DND-41 (cell line): ENCODE measurements around the gene ANKMY1.

Experiments
- ATAC-seq: fragments of 200-7000 bp; cut with Tn5 transposase; 3 replicates; pipeline ENCODE4 v1.9.1; 2021; ENCODE audit warnings: low read depth; ENCODE audit not compliant: insufficient read depth
- DNase-seq: peaks from one replicate; pipeline ENCODE4 v3.0.0-alpha.2; 2020
- H2AFZ ChIP-seq: 2 replicates; pipeline ENCODE4 v1.6.0; 2012; ENCODE audit warnings: low read depth, low read length
- H3K27ac ChIP-seq: 2 replicates; pipeline ENCODE4 v1.5.1; 2012; ENCODE audit warnings: low read length, inconsistent platforms
- H3K27me3 ChIP-seq: fragments of 200-600 bp; sonication (generic); 2 replicates; pipeline ENCODE4 v1.6.0; 2012; ENCODE audit warnings: low read length, mild to moderate bottlenecking, inconsistent platforms; ENCODE audit not compliant: insufficient read depth, poor library complexity
- H3K36me3 ChIP-seq: 2 replicates; pipeline ENCODE4 v1.5.1; 2012; ENCODE audit warnings: low read length, inconsistent platforms; ENCODE audit not compliant: insufficient read depth
- H3K4me1 ChIP-seq: 2 replicates; pipeline ENCODE4 v1.5.1; 2012; ENCODE audit warnings: mild to moderate bottlenecking, low read length; ENCODE audit not compliant: insufficient read depth
- H3K4me2 ChIP-seq: 2 replicates; pipeline ENCODE4 v1.6.0; 2012; ENCODE audit warnings: mild to moderate bottlenecking, moderate library complexity, low read length, inconsistent platforms; ENCODE audit not compliant: insufficient read depth
- H3K4me3 ChIP-seq, 2 experiments: fragments of 200-600 bp in 1 of 2; shearing (Covaris generic) in 1 of 2; 2 replicates each; pipeline ENCODE4 v1.5.1; 2012 to 2016; ENCODE audit warnings: inconsistent platforms in 2 of 2, low read length in 2 of 2, mild to moderate bottlenecking in 2 of 2, low read depth in 1 of 2, moderate library complexity in 1 of 2
- H3K79me2 ChIP-seq: 2 replicates; pipeline ENCODE4 v1.6.0; 2012; ENCODE audit warnings: low read length, inconsistent platforms; ENCODE audit not compliant: insufficient read depth
- H3K9ac ChIP-seq: 2 replicates; pipeline ENCODE4 v1.6.0; 2012; ENCODE audit warnings: low read depth, mild to moderate bottlenecking, inconsistent platforms, low read length, moderate library complexity
- H3K9me3 ChIP-seq: 2 replicates; pipeline ENCODE4 v1.5.1; 2012; ENCODE audit warnings: low read length, moderate library complexity, mild to moderate bottlenecking, inconsistent platforms; ENCODE audit not compliant: insufficient read depth, severe bottlenecking
- H4K20me1 ChIP-seq: 2 replicates; pipeline ENCODE4 v1.6.0; 2012; ENCODE audit warnings: low read length; ENCODE audit not compliant: insufficient read depth
- EZH2 ChIP-seq: IDR thresholded peaks from 3 replicates; pipeline ENCODE4 v1.6.1; 2012; ENCODE audit warnings: borderline replicate concordance, low read depth, mild to moderate bottlenecking, moderate library complexity, low read length, inconsistent platforms; ENCODE audit not compliant: severe bottlenecking
- TF ChIP-seq, protein P1 (sequence below): IDR thresholded peaks from 2 replicates; pipeline ENCODE4 v1.5.1; 2012; ENCODE audit warnings: borderline replicate concordance, low read length, moderate library complexity, mild to moderate bottlenecking; ENCODE audit not compliant: poor library complexity, severe bottlenecking; ENCODE audit errors: extremely low read depth

The ANKMY1 gene

DNA sequence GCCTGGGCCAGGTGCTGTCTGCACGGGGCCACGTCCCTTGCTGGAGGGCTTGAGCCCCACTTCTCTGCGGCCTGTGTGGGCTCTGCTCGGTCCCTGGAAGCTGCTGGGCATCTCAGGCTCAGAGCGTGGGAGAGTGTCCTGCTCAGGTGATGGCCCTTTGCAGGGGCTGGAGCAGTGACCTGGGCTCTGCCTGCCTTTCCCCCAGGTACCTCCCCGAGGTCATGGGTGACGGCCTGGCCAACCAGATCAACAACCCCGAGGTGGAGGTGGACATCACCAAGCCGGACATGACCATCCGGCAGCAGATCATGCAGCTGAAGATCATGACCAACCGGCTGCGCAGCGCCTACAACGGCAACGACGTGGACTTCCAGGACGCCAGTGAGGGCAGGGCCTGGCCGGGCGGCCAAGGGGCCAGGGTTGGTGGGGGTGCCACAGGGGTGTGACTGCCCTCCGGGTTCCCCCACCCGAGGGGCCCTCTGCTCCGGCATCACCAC, 92.5 kb downstream of the ANKMY1 start:
- Histone ChIP-seq H3K27ac (no peak overlapping the region), H4K20me1 (0 out of 2 replicates have a peak, but pooled peaks cover 4% of the 10 kb centered on the region), H2AFZ (no peak overlapping the region), H3K4me1 (no peaks in the 10 kb centered on the region), H3K9ac (no peak overlapping the region), H3K79me2 (no peaks in the 10 kb centered on the region), H3K27me3 (no peaks in the 10 kb centered on the region), H3K4me2 (no peak overlapping the region), H3K4me3 (no peak overlapping the region), H3K9me3 (no peaks in the 10 kb centered on the region), H3K36me3 (peaks cover 5% of the 10 kb centered on the region; the same call in 1 of the 2 replicates)
- ATAC-seq (no peak), DNase-seq (no peak)
- TF ChIP-seq, protein P1, sequence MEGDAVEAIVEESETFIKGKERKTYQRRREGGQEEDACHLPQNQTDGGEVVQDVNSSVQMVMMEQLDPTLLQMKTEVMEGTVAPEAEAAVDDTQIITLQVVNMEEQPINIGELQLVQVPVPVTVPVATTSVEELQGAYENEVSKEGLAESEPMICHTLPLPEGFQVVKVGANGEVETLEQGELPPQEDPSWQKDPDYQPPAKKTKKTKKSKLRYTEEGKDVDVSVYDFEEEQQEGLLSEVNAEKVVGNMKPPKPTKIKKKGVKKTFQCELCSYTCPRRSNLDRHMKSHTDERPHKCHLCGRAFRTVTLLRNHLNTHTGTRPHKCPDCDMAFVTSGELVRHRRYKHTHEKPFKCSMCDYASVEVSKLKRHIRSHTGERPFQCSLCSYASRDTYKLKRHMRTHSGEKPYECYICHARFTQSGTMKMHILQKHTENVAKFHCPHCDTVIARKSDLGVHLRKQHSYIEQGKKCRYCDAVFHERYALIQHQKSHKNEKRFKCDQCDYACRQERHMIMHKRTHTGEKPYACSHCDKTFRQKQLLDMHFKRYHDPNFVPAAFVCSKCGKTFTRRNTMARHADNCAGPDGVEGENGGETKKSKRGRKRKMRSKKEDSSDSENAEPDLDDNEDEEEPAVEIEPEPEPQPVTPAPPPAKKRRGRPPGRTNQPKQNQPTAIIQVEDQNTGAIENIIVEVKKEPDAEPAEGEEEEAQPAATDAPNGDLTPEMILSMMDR: no peak
- no peak for TF ChIP-seq EZH2

DNA sequence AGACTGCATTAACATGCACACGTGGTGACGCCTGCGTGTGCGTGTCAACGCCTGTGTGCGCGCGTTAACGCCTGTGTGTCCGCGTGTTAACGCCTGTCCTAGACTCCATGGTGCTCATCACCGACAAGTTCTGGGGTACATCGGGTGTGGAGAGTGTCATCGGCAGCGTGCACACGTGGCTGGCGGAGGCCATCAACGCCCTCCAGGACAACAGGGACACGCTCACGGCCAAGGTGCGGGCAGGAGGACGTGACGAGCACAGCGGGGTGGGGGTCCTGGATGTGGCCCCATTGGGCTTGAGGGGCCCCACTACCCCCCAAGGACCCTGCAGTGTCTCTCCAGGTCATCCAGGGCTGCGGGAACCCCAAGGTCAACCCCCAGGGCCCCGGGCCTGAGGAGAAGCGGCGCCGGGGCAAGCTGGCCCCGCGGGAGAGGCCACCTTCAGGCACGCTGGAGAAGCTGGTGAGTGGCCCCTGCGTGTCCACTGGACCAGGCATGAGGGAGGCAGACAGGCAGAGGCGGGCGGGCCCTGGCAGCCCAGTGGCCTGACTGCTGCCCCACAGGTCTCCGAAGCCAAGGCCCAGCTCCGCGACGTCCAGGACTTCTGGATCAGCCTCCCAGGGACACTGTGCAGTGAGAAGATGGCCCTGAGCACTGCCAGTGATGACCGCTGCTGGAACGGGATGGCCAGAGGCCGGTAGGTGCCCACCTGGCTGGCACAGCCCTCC, 93.1 kb downstream of the ANKMY1 start:
- DNase-seq: no peak
- Histone ChIP-seq H3K27me3 (no peaks in the 10 kb centered on the region), H3K4me3 (no peak overlapping the region), H3K4me2 (no peak overlapping the region), H3K4me1 (no peaks in the 10 kb centered on the region), H3K79me2 (no peaks in the 10 kb centered on the region), H4K20me1 (0 out of 2 replicates have a peak, but pooled peaks cover 3% of the 10 kb centered on the region), H3K9me3 (no peaks in the 10 kb centered on the region), H2AFZ (no peak overlapping the region), H3K9ac (no peak overlapping the region), H3K36me3 (peaks cover 5% of the 10 kb centered on the region; the same call in 1 of the 2 replicates), H3K27ac (no peak overlapping the region)
- TF ChIP-seq, protein P1: no peak
- TF ChIP-seq EZH2: no peak
- no peak for ATAC-seq

DNA sequence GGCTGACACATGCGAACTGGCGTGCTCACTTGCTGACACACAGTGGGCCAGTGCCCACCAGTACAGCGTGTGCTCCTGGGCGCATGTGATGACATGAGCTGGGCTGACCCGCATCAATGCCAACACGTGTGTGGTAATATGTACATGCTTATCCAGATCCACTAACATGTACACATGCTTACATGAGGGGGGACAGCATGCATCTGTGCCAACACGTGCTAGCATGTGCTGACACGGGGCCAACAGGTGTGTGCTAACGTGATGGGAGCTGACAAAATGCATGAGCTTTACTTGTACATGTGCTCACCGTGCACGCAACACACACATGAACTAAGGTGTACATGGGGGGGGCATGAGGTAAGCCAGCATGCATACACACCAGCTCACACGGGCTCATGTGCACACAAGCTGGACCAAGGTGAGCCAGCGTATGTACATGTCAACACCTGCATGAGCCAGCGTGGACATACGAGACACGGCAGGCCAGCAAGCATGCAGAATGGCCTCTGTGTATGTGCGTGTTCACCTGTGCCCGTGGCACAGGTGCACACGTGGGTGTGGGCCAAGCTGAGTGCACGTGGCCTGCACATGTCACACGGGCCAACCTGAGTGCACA, 93.8 kb downstream of the ANKMY1 start:
- no peak overlapping the region for H2AFZ ChIP-seq
- H3K9ac ChIP-seq: no peak overlapping the region
- no peak overlapping the region for H3K4me2 ChIP-seq
- H3K36me3 ChIP-seq: peaks cover 5% of the 10 kb centered on the region; the same call in 1 of the 2 replicates
- no peaks in the 10 kb centered on the region for H3K79me2 ChIP-seq
- ATAC-seq (no peak), DNase-seq (no peak)
- H4K20me1 ChIP-seq: 0 out of 2 replicates have a peak, but pooled peaks cover 3% of the 10 kb centered on the region
- no peak overlapping the region for H3K27ac ChIP-seq
- no peak for TF ChIP-seq EZH2
- TF ChIP-seq, protein P1: no peak
- H3K27me3 ChIP-seq: no peaks in the 10 kb centered on the region
- H3K9me3 ChIP-seq: no peaks in the 10 kb centered on the region
- H3K4me1 ChIP-seq: no peaks in the 10 kb centered on the region
- no peak overlapping the region for H3K4me3 ChIP-seq
